DND-41 (cell line): ENCODE results near the gene SGTA.

Source experiments
- EZH2 ChIP-seq: IDR thresholded peaks from 3 replicates; pipeline ENCODE4 v1.6.1; 2012; ENCODE audit warnings: borderline replicate concordance, low read depth, mild to moderate bottlenecking, moderate library complexity, low read length, inconsistent platforms; ENCODE audit not compliant: severe bottlenecking
- TF ChIP-seq, protein P1 (sequence below): IDR thresholded peaks from 2 replicates; pipeline ENCODE4 v1.5.1; 2012; ENCODE audit warnings: borderline replicate concordance, low read length, moderate library complexity, mild to moderate bottlenecking; ENCODE audit not compliant: poor library complexity, severe bottlenecking; ENCODE audit errors: extremely low read depth

DNA sequence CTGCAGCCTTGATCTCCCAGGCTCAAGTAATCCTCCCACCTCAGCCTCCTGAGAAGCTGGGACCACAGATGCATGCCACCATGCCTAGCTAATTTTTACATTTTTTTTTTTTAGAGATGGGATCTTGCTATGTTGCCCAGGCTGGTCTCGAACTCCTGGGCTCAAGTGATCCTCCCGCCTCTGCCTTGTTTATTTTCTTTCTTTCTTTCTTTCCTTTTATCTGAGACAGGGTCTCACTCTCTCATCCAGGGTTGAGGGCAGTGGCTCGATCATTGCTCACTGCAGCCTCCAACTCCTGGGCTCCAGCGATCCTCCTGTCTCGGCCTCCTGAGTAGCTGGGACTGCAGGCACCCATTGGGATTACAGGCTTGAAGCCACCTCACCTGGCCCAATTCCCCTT lies 76.8 kb downstream of the SGTA start:
- TF ChIP-seq, protein P1, sequence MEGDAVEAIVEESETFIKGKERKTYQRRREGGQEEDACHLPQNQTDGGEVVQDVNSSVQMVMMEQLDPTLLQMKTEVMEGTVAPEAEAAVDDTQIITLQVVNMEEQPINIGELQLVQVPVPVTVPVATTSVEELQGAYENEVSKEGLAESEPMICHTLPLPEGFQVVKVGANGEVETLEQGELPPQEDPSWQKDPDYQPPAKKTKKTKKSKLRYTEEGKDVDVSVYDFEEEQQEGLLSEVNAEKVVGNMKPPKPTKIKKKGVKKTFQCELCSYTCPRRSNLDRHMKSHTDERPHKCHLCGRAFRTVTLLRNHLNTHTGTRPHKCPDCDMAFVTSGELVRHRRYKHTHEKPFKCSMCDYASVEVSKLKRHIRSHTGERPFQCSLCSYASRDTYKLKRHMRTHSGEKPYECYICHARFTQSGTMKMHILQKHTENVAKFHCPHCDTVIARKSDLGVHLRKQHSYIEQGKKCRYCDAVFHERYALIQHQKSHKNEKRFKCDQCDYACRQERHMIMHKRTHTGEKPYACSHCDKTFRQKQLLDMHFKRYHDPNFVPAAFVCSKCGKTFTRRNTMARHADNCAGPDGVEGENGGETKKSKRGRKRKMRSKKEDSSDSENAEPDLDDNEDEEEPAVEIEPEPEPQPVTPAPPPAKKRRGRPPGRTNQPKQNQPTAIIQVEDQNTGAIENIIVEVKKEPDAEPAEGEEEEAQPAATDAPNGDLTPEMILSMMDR, result no peak
- no peak for TF ChIP-seq EZH2
